Right lobe of liver (tissue), 6 donors: ENCODE data around the gene VDAC1. TPM values are rescaled to one million over a fixed set of nuclear protein-coding genes. Genes with fewer than 3 reads are reported as not detected.
A peak's percentile ranks its signal among the peaks of the same experiment; 100 is the strongest.

Source experiments
- ATAC-seq, 4 donors: fragments of 200-7000 bp; cut with Tn5 transposase; one replicate each; pipeline ENCODE4 v1.9.1; 2020; ENCODE audit warnings: mild to moderate bottlenecking in 4 of 4, moderate library complexity in 4 of 4
- DNase-seq, 3 donors: peaks; one replicate each; pipeline ENCODE4 v3.0.0-alpha.2; 2020
- H3K27ac ChIP-seq, 3 donors: fragments of 200-600 bp; one replicate each; pipeline ENCODE4 v1.8.0; 2022
- H3K27me3 ChIP-seq, 2 donors: fragments of 200-600 bp; one replicate each; pipeline ENCODE4 v1.8.0; 2022
- H3K36me3 ChIP-seq, 4 donors: fragments of 200-600 bp; sonication (generic) in 1 of 4; one replicate each; pipeline versions ENCODE4 v1.5.1 to v1.8.0; 2017 to 2022; ENCODE audit warnings: control low read depth in 1 of 4
- H3K4me1 ChIP-seq, 4 donors: fragments of 200-600 bp; sonication (generic) in 1 of 4; one replicate each; pipeline versions ENCODE4 v1.5.1 to v1.8.0; 2017 to 2022; ENCODE audit warnings: control low read depth in 1 of 4
- H3K4me3 ChIP-seq, 3 donors: fragments of 200-600 bp; one replicate each; pipeline ENCODE4 v1.8.0; 2022
- H3K9me3 ChIP-seq, 4 donors: fragments of 200-600 bp; sonication (generic) in 1 of 4; one replicate each; pipeline versions ENCODE4 v1.5.1 to v1.8.0; 2017 to 2022; ENCODE audit warnings: control low read depth in 1 of 4
- CTCF ChIP-seq, 4 donors: fragments of 200-600 bp in 3 of 4; fragments of 450-650 bp in 1 of 4; IDR thresholded peaks; one replicate each; pipeline versions ENCODE4 v1.5.1 to v1.8.0; 2016 to 2022; ENCODE audit warnings: antibody characterized with exemption in 4 of 4, mild to moderate bottlenecking in 2 of 4
- POLR2A ChIP-seq: fragments of 450-650 bp; IDR thresholded peaks from one replicate; pipeline ENCODE4 v1.6.1; 2017; ENCODE audit warnings: antibody characterized with exemption, mild to moderate bottlenecking
- WGBS: methylation state at CpG from one replicate; pipeline ENCODE4 v1.1.6; 2018; ENCODE audit warnings: low coverage, low lambda C conversion rate; ENCODE audit not compliant: insufficient coverage; ENCODE audit errors: missing lambda C conversion rate; 5-methylcytosine and 5-hydroxymethylcytosine counted together
- intact Hi-C, 2 donors: fragments of 100-400 bp; cut with DNase I; formaldehyde crosslinking; loops; one replicate each; pipeline versions ENCODE4 v1.11.2 to v1.14.1; 2022
- long read RNA-seq: library from polyadenylated mRNA; unstranded; transcript quantifications from one replicate; pipeline ENCODE4 v2.0.0, GENCODE V29; 2019
- total RNA-seq, 6 experiments: library from RNA; depleted of rRNA in 2 of 6; stranded (reverse); fragments of >200 nt in 2 of 6; fragmentation: NEBNext Ultra II Directional in 3 of 6; extraction: Animal tissue kit (Norgen Biotek cat#: 25700) in 3 of 6; gene quantifications; one replicate each; pipeline versions ENCODE4 v1.1.0 to v1.2.4, GENCODE V29; 2016 to 2023
- donor health status: DM: no; HTN: yes; CAD: no.
- donor health status: DM: no; HTN: no; CAD: no.
- donor health status: DM: no; HTN: no; CAD: no.
- donor health status: DM: no; HTN: yes; CAD: no.
- donor health status: DM: no; HTN: yes; CAD: no.

VDAC1 gene
- total RNA-seq: 100 to 1,000 TPM; 101 to 209 (median 128) TPM
- long read RNA-seq, transcript VDAC1-203 (9 exons, 1,873 nt): major isoform, 63 of 96 reads
- long read RNA-seq, transcript VDAC1-202 (9 exons, 1,807 nt): minor isoform, 13 of 96 reads
- long read RNA-seq, partial matches to known transcripts: 14 of 96 reads
- long read RNA-seq, other reads (novel, unspliced or antisense): 5 of 96 reads

GRCh38 chr5:134004626-134005416, at the start of gene VDAC1:
TSS of gene VDAC1 (minus strand) at chr5:134004975. CDS start at chr5:133993012, 11,963 bp downstream.
- no CpG with 5 or more reads among the region's 96 CpGs for WGBS
- Histone ChIP-seq H3K4me1 (peaks cover 0 to 43% (median 19%) of the 10 kb centered on the region in 4 donors), H3K36me3 (no peaks in the 10 kb centered on the region), H3K9me3 (no peaks in the 10 kb centered on the region), H3K4me3 (peak within 1 kb of the TSS; percentile 83 to 95 (median 89)), H3K27ac (peak within 1 kb of the TSS; percentile 97 to 98 (median 97)), H3K27me3 (no peaks in the 10 kb centered on the region)
- intact Hi-C loops: no loop called here
- no peak for TF ChIP-seq CTCF (IDR thresholded peaks at IDR 0.05)
- peak; percentile 78 for TF ChIP-seq POLR2A
- peak; percentile 80 to 91 (median 86) for ATAC-seq
- peak; percentile 80 to 87 (median 85) for DNase-seq

DNA sequence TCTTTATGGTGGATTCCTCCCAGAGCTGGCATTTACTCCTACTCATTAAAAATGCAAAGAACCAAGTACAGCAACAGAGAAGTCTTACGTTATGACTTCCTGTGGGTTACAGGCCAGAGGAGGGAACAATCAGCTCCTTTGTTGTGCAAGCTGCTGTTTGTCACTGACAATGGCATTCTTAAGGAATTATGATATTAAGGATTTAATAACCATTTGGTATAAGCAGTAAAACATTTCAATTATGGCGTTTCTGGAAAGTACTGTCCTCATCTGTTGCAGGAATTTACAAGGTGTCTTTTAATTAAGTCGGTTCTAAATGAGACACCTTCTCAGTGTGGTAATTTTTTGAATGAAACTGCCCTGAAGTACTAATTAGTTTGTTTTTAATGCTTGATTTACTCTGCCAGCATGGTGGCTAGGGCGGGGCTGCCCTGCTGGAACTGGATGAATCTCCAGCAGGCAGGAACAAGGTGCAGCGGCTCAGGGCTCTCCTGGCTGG, 49.1 kb upstream of the VDAC1 start:
- no peak for TF ChIP-seq POLR2A
- TF ChIP-seq CTCF (IDR thresholded peaks at IDR 0.05): no peak
- intact Hi-C loops: no loop called here

GRCh38 chr5:134053314-134053839, 48.6 kb upstream of the VDAC1 start:
- DNase-seq (no peak), ATAC-seq (peak in 1 of 4 donors; percentile 36)
- TF ChIP-seq POLR2A: no peak
- TF ChIP-seq CTCF (IDR thresholded peaks at IDR 0.05): no peak
- Histone ChIP-seq H3K4me3 (no peak overlapping the region), H3K9me3 (no peaks in the 10 kb centered on the region), H3K36me3 (no peaks in the 10 kb centered on the region), H3K27me3 (no peaks in the 10 kb centered on the region), H3K4me1 (no peaks in the 10 kb centered on the region), H3K27ac (no peak overlapping the region)
- 76% methylated on average over 4 of the region's 8 CpGs for WGBS
- intact Hi-C loops: no loop called here

More for the DNA sequence above, 49.1 kb upstream of the VDAC1 start:
- H3K27me3 ChIP-seq: no peaks in the 10 kb centered on the region
- no peak overlapping the region for H3K4me3 ChIP-seq
- 68% methylated on average over 5 of the region's 5 CpGs for WGBS
- H3K4me1 ChIP-seq: no peaks in the 10 kb centered on the region
- no peaks in the 10 kb centered on the region for H3K9me3 ChIP-seq
- no peak for DNase-seq
- ATAC-seq: no peak
- no peak overlapping the region for H3K27ac ChIP-seq
- no peaks in the 10 kb centered on the region for H3K36me3 ChIP-seq

DNA sequence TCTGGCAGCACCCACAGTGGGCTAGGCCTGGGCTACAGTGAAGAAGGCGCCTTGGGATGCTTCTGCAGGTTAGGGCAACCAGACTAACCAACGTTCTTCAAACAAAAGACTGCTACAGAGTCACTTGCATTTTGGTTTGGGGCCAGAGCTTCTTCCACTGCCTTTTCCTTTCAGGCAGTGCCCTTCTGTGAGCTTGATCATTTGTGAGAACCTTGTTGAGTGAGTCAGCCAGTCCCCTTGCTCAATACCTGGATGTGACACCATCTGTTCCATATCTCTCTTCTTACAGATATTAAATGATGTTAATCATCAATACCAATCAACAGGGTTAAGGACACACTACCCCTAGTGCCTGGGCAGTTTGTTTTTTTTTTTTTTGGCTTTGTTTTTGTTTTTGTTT, 46.5 kb upstream of the VDAC1 start:
- DNase-seq (no peak), ATAC-seq (peak in 1 of 4 donors; percentile 50)
- H3K4me1 ChIP-seq: no peaks in the 10 kb centered on the region
- H3K27me3 ChIP-seq: no peaks in the 10 kb centered on the region
- TF ChIP-seq CTCF (IDR thresholded peaks at IDR 0.05) (no peak), POLR2A (no peak)
- no CpG with 5 or more reads among the region's 2 CpGs for WGBS
- H3K27ac ChIP-seq: no peak overlapping the region
- intact Hi-C loops: no loop called here
- H3K9me3 ChIP-seq: no peaks in the 10 kb centered on the region
- H3K4me3 ChIP-seq: no peak overlapping the region
- H3K36me3 ChIP-seq: no peaks in the 10 kb centered on the region
